T-helper 1 cell treated with Interleukin-12 subunit alpha and Interleukin-12 subunit beta and Interleukin-4 antibody, amounts not matched to agents 30 μg/mL and 1 μg/mL, for 36 hours (primary cell): Measurements from ENCODE around the gene LYPD5.

Experiments used
- H3K27ac Mint-ChIP-seq: one replicate; pipeline ENCODE4 v1.8.0; 2021; ENCODE audit warnings: mild to moderate bottlenecking, mixed read lengths
- H3K27me3 Mint-ChIP-seq: one replicate; pipeline ENCODE4 v1.8.0; 2021; ENCODE audit warnings: low read depth, mixed read lengths
- H3K36me3 Mint-ChIP-seq: one replicate; pipeline ENCODE4 v1.8.0; 2021; ENCODE audit warnings: low read depth, mixed read lengths
- H3K4me1 Mint-ChIP-seq: one replicate; pipeline ENCODE4 v1.8.0; 2021; ENCODE audit warnings: low read depth, mixed read lengths
- H3K4me3 Mint-ChIP-seq: one replicate; pipeline ENCODE4 v1.8.0; 2021; ENCODE audit warnings: mild to moderate bottlenecking, moderate library complexity, mixed read lengths
- H3K9me3 Mint-ChIP-seq: one replicate; pipeline ENCODE4 v1.8.0; 2021; ENCODE audit warnings: mixed read lengths

LYPD5 gene

GRCh38 chr19:43762814-43763213 lies 39.4 kb downstream of the LYPD5 start:
- no peaks in the 10 kb centered on the region for H3K27me3 Mint-ChIP-seq
- H3K36me3 Mint-ChIP-seq = peaks cover 33% of the 10 kb centered on the region
- peak overlapping the region; percentile 83 for H3K27ac Mint-ChIP-seq
- no peaks in the 10 kb centered on the region for H3K9me3 Mint-ChIP-seq
- peak overlapping the region; percentile 32 for H3K4me3 Mint-ChIP-seq
- peaks cover 66% of the 10 kb centered on the region for H3K4me1 Mint-ChIP-seq

GRCh38 chr19:43760941-43761340 lies 41.3 kb downstream of the LYPD5 start:
- H3K36me3 Mint-ChIP-seq = peaks cover 27% of the 10 kb centered on the region
- peaks cover 65% of the 10 kb centered on the region for H3K4me1 Mint-ChIP-seq
- no peaks in the 10 kb centered on the region for H3K9me3 Mint-ChIP-seq
- no peaks in the 10 kb centered on the region for H3K27me3 Mint-ChIP-seq
- H3K27ac Mint-ChIP-seq = peak overlapping the region; percentile 10
- no peak overlapping the region for H3K4me3 Mint-ChIP-seq

- no peak overlapping the region for H3K4me3 Mint-ChIP-seq
- peaks cover 56% of the 10 kb centered on the region for H3K4me1 Mint-ChIP-seq
- H3K36me3 Mint-ChIP-seq = peaks cover 29% of the 10 kb centered on the region
- H3K27ac Mint-ChIP-seq = no peak overlapping the region
- no peaks in the 10 kb centered on the region for H3K9me3 Mint-ChIP-seq
- H3K27me3 Mint-ChIP-seq = no peaks in the 10 kb centered on the region
Observed at GRCh38 chr19:43759515-43759914, 42.7 kb downstream of the LYPD5 start.

GRCh38 chr19:43755256-43755801 lies 46.9 kb downstream of the LYPD5 start:
- peaks cover 54% of the 10 kb centered on the region for H3K4me1 Mint-ChIP-seq
- peak overlapping the region; percentile 99 for H3K27ac Mint-ChIP-seq
- no peaks in the 10 kb centered on the region for H3K27me3 Mint-ChIP-seq
- H3K36me3 Mint-ChIP-seq = peaks cover 35% of the 10 kb centered on the region
- no peaks in the 10 kb centered on the region for H3K9me3 Mint-ChIP-seq
- H3K4me3 Mint-ChIP-seq = peak overlapping the region; percentile 96

GRCh38 chr19:43754503-43755255 lies 47.6 kb downstream of the LYPD5 start, which contains the start of gene SMG9:
TSS of gene SMG9 (minus strand) at chr19:43754962. CDS start at chr19:43750741, 4,221 bp downstream.
- peak within 1 kb of the TSS; percentile 99 for H3K27ac Mint-ChIP-seq
- no peaks in the 10 kb centered on the region for H3K9me3 Mint-ChIP-seq
- no peaks in the 10 kb centered on the region for H3K27me3 Mint-ChIP-seq
- H3K4me3 Mint-ChIP-seq = peak within 1 kb of the TSS; percentile 96
- peaks cover 39% of the 10 kb centered on the region for H3K36me3 Mint-ChIP-seq
- H3K4me1 Mint-ChIP-seq = peaks cover 56% of the 10 kb centered on the region

- peak overlapping the region; percentile 96 for H3K4me3 Mint-ChIP-seq
- H3K36me3 Mint-ChIP-seq = peaks cover 37% of the 10 kb centered on the region
- peak overlapping the region; percentile 99 for H3K27ac Mint-ChIP-seq
- peaks cover 53% of the 10 kb centered on the region for H3K4me1 Mint-ChIP-seq
- no peaks in the 10 kb centered on the region for H3K27me3 Mint-ChIP-seq
- no peaks in the 10 kb centered on the region for H3K9me3 Mint-ChIP-seq
Observed at GRCh38 chr19:43754253-43754502, 48.1 kb downstream of the LYPD5 start.

- Mint-ChIP-seq H3K36me3 (peaks cover 47% of the 10 kb centered on the region), H3K4me1 (peaks cover 50% of the 10 kb centered on the region), H3K4me3 (peak overlapping the region; percentile 23), H3K9me3 (no peaks in the 10 kb centered on the region), H3K27ac (peak overlapping the region; percentile 43), H3K27me3 (no peaks in the 10 kb centered on the region)
Observed at GRCh38 chr19:43752287-43752875, 49.9 kb downstream of the LYPD5 start.

- Mint-ChIP-seq H3K4me3 (peak overlapping the region; percentile 23), H3K4me1 (peaks cover 44% of the 10 kb centered on the region), H3K9me3 (no peaks in the 10 kb centered on the region), H3K27me3 (no peaks in the 10 kb centered on the region), H3K27ac (no peak overlapping the region), H3K36me3 (peaks cover 48% of the 10 kb centered on the region)
Observed at GRCh38 chr19:43751466-43752220, 50.6 kb downstream of the LYPD5 start.

GRCh38 chr19:43749898-43750297 lies 52.3 kb downstream of the LYPD5 start:
- Mint-ChIP-seq H3K36me3 (peaks cover 49% of the 10 kb centered on the region), H3K9me3 (no peaks in the 10 kb centered on the region), H3K4me1 (peaks cover 37% of the 10 kb centered on the region), H3K27me3 (no peaks in the 10 kb centered on the region), H3K4me3 (no peak overlapping the region), H3K27ac (peak overlapping the region; percentile 27)

- Mint-ChIP-seq H3K4me3 (no peak overlapping the region), H3K36me3 (peaks cover 55% of the 10 kb centered on the region), H3K27me3 (no peaks in the 10 kb centered on the region), H3K4me1 (peaks cover 40% of the 10 kb centered on the region), H3K27ac (peak overlapping the region; percentile 42), H3K9me3 (no peaks in the 10 kb centered on the region)
Observed at GRCh38 chr19:43749152-43749551, 53.1 kb downstream of the LYPD5 start.

- H3K27ac Mint-ChIP-seq = peak overlapping the region; percentile 42
- no peak overlapping the region for H3K4me3 Mint-ChIP-seq
- H3K4me1 Mint-ChIP-seq = peaks cover 40% of the 10 kb centered on the region
- no peaks in the 10 kb centered on the region for H3K27me3 Mint-ChIP-seq
- H3K36me3 Mint-ChIP-seq = peaks cover 59% of the 10 kb centered on the region
- H3K9me3 Mint-ChIP-seq = no peaks in the 10 kb centered on the region
Observed at GRCh38 chr19:43748685-43749084, 53.6 kb downstream of the LYPD5 start.

GRCh38 chr19:43748205-43748594 lies 54.0 kb downstream of the LYPD5 start:
- Mint-ChIP-seq H3K9me3 (no peaks in the 10 kb centered on the region), H3K4me1 (peaks cover 37% of the 10 kb centered on the region), H3K27me3 (no peaks in the 10 kb centered on the region), H3K4me3 (no peak overlapping the region), H3K36me3 (peaks cover 61% of the 10 kb centered on the region), H3K27ac (peak overlapping the region; percentile 74)

- Mint-ChIP-seq H3K27ac (peak overlapping the region; percentile 74), H3K4me3 (no peak overlapping the region), H3K9me3 (no peaks in the 10 kb centered on the region), H3K27me3 (no peaks in the 10 kb centered on the region), H3K36me3 (peaks cover 62% of the 10 kb centered on the region), H3K4me1 (peaks cover 33% of the 10 kb centered on the region)
Observed at GRCh38 chr19:43747557-43748204, 54.6 kb downstream of the LYPD5 start.
